H1 (cell line): ENCODE measurements around the gene ACKR2. TPM values are rescaled to one million over a fixed set of nuclear protein-coding genes. Genes with fewer than 3 reads are reported as not detected.

Source experiments
- BACH1 ChIP-seq: IDR thresholded peaks from 2 replicates; pipeline ENCODE4 v1.6.1; 2012; ENCODE audit warnings: low read length, improper control_type of control experiment
- CBX8 ChIP-seq: fragments of 300-800, 300-1000 bp; sonication (generic); IDR thresholded peaks from 2 replicates; pipeline ENCODE4 v1.7.1; 2016; ENCODE audit warnings: low read depth, low read length, borderline replicate concordance
- CTBP2 ChIP-seq: IDR thresholded peaks from 2 replicates; pipeline ENCODE4 v1.7.0; 2011; ENCODE audit warnings: borderline replicate concordance, mild to moderate bottlenecking, moderate library complexity, mixed read lengths, low read length; ENCODE audit not compliant: insufficient read depth, insufficient read length
- RBBP5 ChIP-seq: IDR thresholded peaks from 2 replicates; pipeline ENCODE4 v1.7.1; 2012; ENCODE audit warnings: low read depth, mild to moderate bottlenecking, inconsistent platforms, low read length, moderate library complexity, borderline replicate concordance
- polyA plus RNA-seq, 7 experiments: library from polyadenylated mRNA; depleted of rRNA in 3 of 7; stranded (reverse) in 5 of 7; unstranded in 2 of 7; fragments of >200 nt in 5 of 7; fragments of 200-250 nt in 2 of 7; gene quantifications; 1 replicate in 5 of 7; 2 replicates in 1 of 7; 4 replicates in 1 of 7; pipeline versions ENCODE4 v1.2.1 to v1.2.3, GENCODE V29; 2011 to 2013; ENCODE audit warnings: missing spikeins in 2 of 7, mixed read lengths in 2 of 7
- total RNA-seq: library from RNA; stranded (reverse); fragmentation: NEBNext Ultra II Directional; extraction: Animal tissue kit (Norgen Biotek cat#: 25700); gene quantifications from 2 replicates; pipeline ENCODE4 v1.2.1, GENCODE V29; 2021
- TF ChIP-seq, protein P1 (sequence below): fragments of 300-600 bp; sonication (generic); IDR thresholded peaks from 2 replicates; pipeline ENCODE4 v1.7.1; 2012; ENCODE audit warnings: low read length, moderate library complexity, mild to moderate bottlenecking, inconsistent platforms; ENCODE audit not compliant: insufficient replicate concordance

Gene ACKR2
- total and polyA plus RNA-seq, 2 of the 8 experiments (the other 6 are each of a cell fraction or from before 2014, with no cell fraction given) = 0.09 to 0.12 TPM

DNA sequence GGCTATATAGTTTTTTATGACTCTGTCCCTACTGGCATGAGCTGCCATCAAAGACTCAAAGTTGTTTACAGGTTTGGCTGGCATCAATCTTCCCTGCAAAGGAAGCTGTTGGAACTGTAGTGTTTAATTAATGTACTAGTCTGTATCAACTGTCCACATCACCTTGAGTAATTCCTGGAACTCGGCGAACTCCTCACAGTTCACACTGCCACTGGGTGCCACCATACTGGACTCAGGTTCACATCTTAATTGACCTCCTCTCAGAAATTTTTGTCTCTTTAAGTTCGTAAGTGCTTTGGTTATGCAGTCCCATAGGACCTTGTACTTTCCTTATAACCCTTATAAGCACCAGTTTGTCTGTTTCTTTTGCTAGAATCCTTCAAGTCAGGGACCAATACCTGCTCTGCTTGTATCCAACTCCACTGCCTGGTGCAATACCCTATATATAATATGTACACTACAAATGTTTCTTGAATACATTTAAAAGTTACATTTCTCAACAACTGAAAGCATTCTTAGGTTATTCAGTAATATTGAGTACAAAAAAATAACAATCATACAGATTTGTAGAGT lies 8.1 kb upstream of the ACKR2 start (continued):
- TF ChIP-seq, protein P1, sequence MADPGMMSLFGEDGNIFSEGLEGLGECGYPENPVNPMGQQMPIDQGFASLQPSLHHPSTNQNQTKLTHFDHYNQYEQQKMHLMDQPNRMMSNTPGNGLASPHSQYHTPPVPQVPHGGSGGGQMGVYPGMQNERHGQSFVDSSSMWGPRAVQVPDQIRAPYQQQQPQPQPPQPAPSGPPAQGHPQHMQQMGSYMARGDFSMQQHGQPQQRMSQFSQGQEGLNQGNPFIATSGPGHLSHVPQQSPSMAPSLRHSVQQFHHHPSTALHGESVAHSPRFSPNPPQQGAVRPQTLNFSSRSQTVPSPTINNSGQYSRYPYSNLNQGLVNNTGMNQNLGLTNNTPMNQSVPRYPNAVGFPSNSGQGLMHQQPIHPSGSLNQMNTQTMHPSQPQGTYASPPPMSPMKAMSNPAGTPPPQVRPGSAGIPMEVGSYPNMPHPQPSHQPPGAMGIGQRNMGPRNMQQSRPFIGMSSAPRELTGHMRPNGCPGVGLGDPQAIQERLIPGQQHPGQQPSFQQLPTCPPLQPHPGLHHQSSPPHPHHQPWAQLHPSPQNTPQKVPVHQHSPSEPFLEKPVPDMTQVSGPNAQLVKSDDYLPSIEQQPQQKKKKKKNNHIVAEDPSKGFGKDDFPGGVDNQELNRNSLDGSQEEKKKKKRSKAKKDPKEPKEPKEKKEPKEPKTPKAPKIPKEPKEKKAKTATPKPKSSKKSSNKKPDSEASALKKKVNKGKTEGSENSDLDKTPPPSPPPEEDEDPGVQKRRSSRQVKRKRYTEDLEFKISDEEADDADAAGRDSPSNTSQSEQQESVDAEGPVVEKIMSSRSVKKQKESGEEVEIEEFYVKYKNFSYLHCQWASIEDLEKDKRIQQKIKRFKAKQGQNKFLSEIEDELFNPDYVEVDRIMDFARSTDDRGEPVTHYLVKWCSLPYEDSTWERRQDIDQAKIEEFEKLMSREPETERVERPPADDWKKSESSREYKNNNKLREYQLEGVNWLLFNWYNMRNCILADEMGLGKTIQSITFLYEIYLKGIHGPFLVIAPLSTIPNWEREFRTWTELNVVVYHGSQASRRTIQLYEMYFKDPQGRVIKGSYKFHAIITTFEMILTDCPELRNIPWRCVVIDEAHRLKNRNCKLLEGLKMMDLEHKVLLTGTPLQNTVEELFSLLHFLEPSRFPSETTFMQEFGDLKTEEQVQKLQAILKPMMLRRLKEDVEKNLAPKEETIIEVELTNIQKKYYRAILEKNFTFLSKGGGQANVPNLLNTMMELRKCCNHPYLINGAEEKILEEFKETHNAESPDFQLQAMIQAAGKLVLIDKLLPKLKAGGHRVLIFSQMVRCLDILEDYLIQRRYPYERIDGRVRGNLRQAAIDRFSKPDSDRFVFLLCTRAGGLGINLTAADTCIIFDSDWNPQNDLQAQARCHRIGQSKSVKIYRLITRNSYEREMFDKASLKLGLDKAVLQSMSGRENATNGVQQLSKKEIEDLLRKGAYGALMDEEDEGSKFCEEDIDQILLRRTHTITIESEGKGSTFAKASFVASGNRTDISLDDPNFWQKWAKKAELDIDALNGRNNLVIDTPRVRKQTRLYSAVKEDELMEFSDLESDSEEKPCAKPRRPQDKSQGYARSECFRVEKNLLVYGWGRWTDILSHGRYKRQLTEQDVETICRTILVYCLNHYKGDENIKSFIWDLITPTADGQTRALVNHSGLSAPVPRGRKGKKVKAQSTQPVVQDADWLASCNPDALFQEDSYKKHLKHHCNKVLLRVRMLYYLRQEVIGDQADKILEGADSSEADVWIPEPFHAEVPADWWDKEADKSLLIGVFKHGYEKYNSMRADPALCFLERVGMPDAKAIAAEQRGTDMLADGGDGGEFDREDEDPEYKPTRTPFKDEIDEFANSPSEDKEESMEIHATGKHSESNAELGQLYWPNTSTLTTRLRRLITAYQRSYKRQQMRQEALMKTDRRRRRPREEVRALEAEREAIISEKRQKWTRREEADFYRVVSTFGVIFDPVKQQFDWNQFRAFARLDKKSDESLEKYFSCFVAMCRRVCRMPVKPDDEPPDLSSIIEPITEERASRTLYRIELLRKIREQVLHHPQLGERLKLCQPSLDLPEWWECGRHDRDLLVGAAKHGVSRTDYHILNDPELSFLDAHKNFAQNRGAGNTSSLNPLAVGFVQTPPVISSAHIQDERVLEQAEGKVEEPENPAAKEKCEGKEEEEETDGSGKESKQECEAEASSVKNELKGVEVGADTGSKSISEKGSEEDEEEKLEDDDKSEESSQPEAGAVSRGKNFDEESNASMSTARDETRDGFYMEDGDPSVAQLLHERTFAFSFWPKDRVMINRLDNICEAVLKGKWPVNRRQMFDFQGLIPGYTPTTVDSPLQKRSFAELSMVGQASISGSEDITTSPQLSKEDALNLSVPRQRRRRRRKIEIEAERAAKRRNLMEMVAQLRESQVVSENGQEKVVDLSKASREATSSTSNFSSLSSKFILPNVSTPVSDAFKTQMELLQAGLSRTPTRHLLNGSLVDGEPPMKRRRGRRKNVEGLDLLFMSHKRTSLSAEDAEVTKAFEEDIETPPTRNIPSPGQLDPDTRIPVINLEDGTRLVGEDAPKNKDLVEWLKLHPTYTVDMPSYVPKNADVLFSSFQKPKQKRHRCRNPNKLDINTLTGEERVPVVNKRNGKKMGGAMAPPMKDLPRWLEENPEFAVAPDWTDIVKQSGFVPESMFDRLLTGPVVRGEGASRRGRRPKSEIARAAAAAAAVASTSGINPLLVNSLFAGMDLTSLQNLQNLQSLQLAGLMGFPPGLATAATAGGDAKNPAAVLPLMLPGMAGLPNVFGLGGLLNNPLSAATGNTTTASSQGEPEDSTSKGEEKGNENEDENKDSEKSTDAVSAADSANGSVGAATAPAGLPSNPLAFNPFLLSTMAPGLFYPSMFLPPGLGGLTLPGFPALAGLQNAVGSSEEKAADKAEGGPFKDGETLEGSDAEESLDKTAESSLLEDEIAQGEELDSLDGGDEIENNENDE = no peak
- TF ChIP-seq RBBP5 (no peak), CTBP2 (no peak), CBX8 (no peak), BACH1 (no peak)
